HepG2 (cell line): ENCODE results near the gene STX2. TPM values are rescaled to one million over a fixed set of nuclear protein-coding genes. Genes with fewer than 3 reads are reported as not detected.

Source experiments
- HES4 ChIP-seq: sonication (generic); formaldehyde crosslinking; IDR thresholded peaks from 2 replicates; pipeline ENCODE4 v1.9.0; 2021; ENCODE audit warnings: mild to moderate bottlenecking, missing genetic modification reagents, borderline replicate concordance
- POGK ChIP-seq: sonication (generic); formaldehyde crosslinking; conservative IDR thresholded peaks from 2 replicates; pipeline ENCODE4 v1.8.0; 2022; ENCODE audit warnings: mild to moderate bottlenecking, moderate library complexity, missing genetic modification reagents
- SETDB1 ChIP-seq: sonication (generic); formaldehyde crosslinking; IDR thresholded peaks from 2 replicates; pipeline ENCODE4 v1.5.1; 2020; ENCODE audit warnings: missing genetic modification reagents, mild to moderate bottlenecking, borderline replicate concordance
- ZBTB1 ChIP-seq: sonication (generic); formaldehyde crosslinking; IDR thresholded peaks from 2 replicates; pipeline ENCODE4 v1.4.0; 2020; ENCODE audit warnings: missing genetic modification reagents, borderline replicate concordance
- ZMYM2 ChIP-seq: sonication (generic); formaldehyde crosslinking; IDR thresholded peaks from 2 replicates; pipeline ENCODE4 v1.8.0; 2022; ENCODE audit warnings: mild to moderate bottlenecking, missing genetic modification reagents
- ZNF317 ChIP-seq: sonication (generic); formaldehyde crosslinking; IDR thresholded peaks from 2 replicates; pipeline ENCODE4 v1.5.0; 2020; ENCODE audit warnings: mild to moderate bottlenecking, missing genetic modification reagents
- ZNF367 ChIP-seq: sonication (generic); formaldehyde crosslinking; IDR thresholded peaks from 2 replicates; pipeline ENCODE4 v1.4.0; 2020; ENCODE audit warnings: missing genetic modification reagents, borderline replicate concordance
- ZNF660 ChIP-seq: sonication (generic); formaldehyde crosslinking; IDR thresholded peaks from 2 replicates; pipeline ENCODE4 v1.5.1; 2020; ENCODE audit warnings: mild to moderate bottlenecking, low read depth, missing genetic modification reagents, borderline replicate concordance
- ZNF746 ChIP-seq: sonication (generic); formaldehyde crosslinking; IDR thresholded peaks from 2 replicates; pipeline ENCODE4 v1.8.0; 2022; ENCODE audit warnings: mild to moderate bottlenecking, missing genetic modification reagents
- polyA plus RNA-seq, 8 experiments: library from polyadenylated mRNA; depleted of rRNA in 3 of 8; stranded (reverse) in 7 of 8; unstranded in 1 of 8; fragments of >200 nt; fragmentation: Illumina TruSeq in 4 of 8; extraction: Trizol in 4 of 8; gene quantifications; 2 replicates each; pipeline versions ENCODE4 v1.2.1 to v1.2.3, GENCODE V29; 2011 to 2016; ENCODE audit warnings: low read depth in 4 of 8, missing spikeins in 1 of 8, mixed read lengths in 1 of 8; ENCODE audit not compliant: insufficient read depth in 1 of 8
- total RNA-seq, 5 experiments: library from RNA; depleted of rRNA; stranded (reverse); fragments of >200 nt; fragmentation: Illumina TruSeq; extraction: Trizol; gene quantifications; 2 replicates each; pipeline ENCODE4 v1.2.3, GENCODE V29; 2016; ENCODE audit warnings: low read depth in 1 of 5
- TF ChIP-seq, protein P1 (sequence below): sonication (generic); formaldehyde crosslinking; IDR thresholded peaks from 2 replicates; pipeline ENCODE4 v1.5.0; 2020; ENCODE audit warnings: mild to moderate bottlenecking, missing genetic modification reagents, borderline replicate concordance
- TF ChIP-seq, protein P2 (sequence below): IDR thresholded peaks from 2 replicates; pipeline ENCODE4 v1.6.1; 2016; ENCODE audit warnings: control low read depth
- TF ChIP-seq, protein P3 (sequence below): IDR thresholded peaks from 2 replicates; pipeline ENCODE4 v1.4.0; 2020; ENCODE audit warnings: mild to moderate bottlenecking, missing genetic modification reagents

STX2 gene
- total and polyA plus RNA-seq, 2 of the 13 experiments (the other 11 are each of a cell fraction or from before 2014, with no cell fraction given), result 13.4 to 25.1 TPM

GRCh38 chr12:130764475-130765185 is 74.4 kb downstream of the STX2 start (continued):
- TF ChIP-seq, protein P1, sequence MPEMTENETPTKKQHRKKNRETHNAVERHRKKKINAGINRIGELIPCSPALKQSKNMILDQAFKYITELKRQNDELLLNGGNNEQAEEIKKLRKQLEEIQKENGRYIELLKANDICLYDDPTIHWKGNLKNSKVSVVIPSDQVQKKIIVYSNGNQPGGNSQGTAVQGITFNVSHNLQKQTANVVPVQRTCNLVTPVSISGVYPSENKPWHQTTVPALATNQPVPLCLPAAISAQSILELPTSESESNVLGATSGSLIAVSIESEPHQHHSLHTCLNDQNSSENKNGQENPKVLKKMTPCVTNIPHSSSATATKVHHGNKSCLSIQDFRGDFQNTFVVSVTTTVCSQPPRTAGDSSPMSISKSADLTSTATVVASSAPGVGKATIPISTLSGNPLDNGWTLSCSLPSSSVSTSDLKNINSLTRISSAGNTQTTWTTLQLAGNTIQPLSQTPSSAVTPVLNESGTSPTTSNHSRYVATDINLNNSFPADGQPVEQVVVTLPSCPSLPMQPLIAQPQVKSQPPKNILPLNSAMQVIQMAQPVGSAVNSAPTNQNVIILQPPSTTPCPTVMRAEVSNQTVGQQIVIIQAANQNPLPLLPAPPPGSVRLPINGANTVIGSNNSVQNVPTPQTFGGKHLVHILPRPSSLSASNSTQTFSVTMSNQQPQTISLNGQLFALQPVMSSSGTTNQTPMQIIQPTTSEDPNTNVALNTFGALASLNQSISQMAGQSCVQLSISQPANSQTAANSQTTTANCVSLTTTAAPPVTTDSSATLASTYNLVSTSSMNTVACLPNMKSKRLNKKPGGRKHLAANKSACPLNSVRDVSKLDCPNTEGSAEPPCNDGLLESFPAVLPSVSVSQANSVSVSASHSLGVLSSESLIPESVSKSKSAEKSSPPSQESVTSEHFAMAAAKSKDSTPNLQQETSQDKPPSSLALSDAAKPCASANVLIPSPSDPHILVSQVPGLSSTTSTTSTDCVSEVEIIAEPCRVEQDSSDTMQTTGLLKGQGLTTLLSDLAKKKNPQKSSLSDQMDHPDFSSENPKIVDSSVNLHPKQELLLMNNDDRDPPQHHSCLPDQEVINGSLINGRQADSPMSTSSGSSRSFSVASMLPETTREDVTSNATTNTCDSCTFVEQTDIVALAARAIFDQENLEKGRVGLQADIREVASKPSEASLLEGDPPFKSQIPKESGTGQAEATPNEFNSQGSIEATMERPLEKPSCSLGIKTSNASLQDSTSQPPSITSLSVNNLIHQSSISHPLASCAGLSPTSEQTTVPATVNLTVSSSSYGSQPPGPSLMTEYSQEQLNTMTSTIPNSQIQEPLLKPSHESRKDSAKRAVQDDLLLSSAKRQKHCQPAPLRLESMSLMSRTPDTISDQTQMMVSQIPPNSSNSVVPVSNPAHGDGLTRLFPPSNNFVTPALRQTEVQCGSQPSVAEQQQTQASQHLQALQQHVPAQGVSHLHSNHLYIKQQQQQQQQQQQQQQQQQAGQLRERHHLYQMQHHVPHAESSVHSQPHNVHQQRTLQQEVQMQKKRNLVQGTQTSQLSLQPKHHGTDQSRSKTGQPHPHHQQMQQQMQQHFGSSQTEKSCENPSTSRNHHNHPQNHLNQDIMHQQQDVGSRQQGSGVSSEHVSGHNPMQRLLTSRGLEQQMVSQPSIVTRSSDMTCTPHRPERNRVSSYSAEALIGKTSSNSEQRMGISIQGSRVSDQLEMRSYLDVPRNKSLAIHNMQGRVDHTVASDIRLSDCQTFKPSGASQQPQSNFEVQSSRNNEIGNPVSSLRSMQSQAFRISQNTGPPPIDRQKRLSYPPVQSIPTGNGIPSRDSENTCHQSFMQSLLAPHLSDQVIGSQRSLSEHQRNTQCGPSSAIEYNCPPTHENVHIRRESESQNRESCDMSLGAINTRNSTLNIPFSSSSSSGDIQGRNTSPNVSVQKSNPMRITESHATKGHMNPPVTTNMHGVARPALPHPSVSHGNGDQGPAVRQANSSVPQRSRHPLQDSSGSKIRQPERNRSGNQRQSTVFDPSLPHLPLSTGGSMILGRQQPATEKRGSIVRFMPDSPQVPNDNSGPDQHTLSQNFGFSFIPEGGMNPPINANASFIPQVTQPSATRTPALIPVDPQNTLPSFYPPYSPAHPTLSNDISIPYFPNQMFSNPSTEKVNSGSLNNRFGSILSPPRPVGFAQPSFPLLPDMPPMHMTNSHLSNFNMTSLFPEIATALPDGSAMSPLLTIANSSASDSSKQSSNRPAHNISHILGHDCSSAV (CRISPR knock-in tag), result no peak
- no peak for TF ChIP-seq ZBTB1 (CRISPR knock-in tag)
- TF ChIP-seq SETDB1, result no peak
- TF ChIP-seq ZNF367 (CRISPR knock-in tag), result no peak
- no peak for TF ChIP-seq ZNF746
- TF ChIP-seq, protein P2, sequence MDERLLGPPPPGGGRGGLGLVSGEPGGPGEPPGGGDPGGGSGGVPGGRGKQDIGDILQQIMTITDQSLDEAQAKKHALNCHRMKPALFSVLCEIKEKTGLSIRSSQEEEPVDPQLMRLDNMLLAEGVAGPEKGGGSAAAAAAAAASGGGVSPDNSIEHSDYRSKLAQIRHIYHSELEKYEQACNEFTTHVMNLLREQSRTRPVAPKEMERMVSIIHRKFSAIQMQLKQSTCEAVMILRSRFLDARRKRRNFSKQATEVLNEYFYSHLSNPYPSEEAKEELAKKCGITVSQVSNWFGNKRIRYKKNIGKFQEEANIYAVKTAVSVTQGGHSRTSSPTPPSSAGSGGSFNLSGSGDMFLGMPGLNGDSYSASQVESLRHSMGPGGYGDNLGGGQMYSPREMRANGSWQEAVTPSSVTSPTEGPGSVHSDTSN (CRISPR knock-in tag), result no peak
- TF ChIP-seq POGK (CRISPR knock-in tag), result no peak
- TF ChIP-seq ZNF660, result no peak
- TF ChIP-seq ZMYM2 (CRISPR knock-in tag), result peak; percentile 45
- TF ChIP-seq HES4 (CRISPR knock-in tag), result no peak
- TF ChIP-seq, protein P3, sequence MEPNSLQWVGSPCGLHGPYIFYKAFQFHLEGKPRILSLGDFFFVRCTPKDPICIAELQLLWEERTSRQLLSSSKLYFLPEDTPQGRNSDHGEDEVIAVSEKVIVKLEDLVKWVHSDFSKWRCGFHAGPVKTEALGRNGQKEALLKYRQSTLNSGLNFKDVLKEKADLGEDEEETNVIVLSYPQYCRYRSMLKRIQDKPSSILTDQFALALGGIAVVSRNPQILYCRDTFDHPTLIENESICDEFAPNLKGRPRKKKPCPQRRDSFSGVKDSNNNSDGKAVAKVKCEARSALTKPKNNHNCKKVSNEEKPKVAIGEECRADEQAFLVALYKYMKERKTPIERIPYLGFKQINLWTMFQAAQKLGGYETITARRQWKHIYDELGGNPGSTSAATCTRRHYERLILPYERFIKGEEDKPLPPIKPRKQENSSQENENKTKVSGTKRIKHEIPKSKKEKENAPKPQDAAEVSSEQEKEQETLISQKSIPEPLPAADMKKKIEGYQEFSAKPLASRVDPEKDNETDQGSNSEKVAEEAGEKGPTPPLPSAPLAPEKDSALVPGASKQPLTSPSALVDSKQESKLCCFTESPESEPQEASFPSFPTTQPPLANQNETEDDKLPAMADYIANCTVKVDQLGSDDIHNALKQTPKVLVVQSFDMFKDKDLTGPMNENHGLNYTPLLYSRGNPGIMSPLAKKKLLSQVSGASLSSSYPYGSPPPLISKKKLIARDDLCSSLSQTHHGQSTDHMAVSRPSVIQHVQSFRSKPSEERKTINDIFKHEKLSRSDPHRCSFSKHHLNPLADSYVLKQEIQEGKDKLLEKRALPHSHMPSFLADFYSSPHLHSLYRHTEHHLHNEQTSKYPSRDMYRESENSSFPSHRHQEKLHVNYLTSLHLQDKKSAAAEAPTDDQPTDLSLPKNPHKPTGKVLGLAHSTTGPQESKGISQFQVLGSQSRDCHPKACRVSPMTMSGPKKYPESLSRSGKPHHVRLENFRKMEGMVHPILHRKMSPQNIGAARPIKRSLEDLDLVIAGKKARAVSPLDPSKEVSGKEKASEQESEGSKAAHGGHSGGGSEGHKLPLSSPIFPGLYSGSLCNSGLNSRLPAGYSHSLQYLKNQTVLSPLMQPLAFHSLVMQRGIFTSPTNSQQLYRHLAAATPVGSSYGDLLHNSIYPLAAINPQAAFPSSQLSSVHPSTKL (CRISPR knock-in tag), result no peak
- no peak for TF ChIP-seq ZNF317 (CRISPR knock-in tag)
